ENCODE results near the gene MRPS27.

GRCh38 chr5:72369711-72370110 is 49.7 kb upstream of the MRPS27 start:
- TF ChIP-seq CTCF (IDR thresholded peaks at IDR 0.05; ENCODE audit: low read depth, low read length, missing input control) (no peak), MAX (IDR thresholded peaks at IDR 0.05) (no peak), REST (IDR thresholded peaks at IDR 0.05) (no peak), RAD21 (IDR thresholded peaks at IDR 0.05) (no peak), EGR1 (IDR thresholded peaks at IDR 0.05; ENCODE audit: low read depth in 2 of 2) (no peak), GABPA (IDR thresholded peaks at IDR 0.05 in 1 of 2, conservative IDR thresholded peaks at IDR 0.05 in 1 of 2) (no peak), SP1 (IDR thresholded peaks at IDR 0.05) (no peak), YY1 (IDR thresholded peaks at IDR 0.05) (no peak)

Data from liver (tissue), 3 donors.